HFF-Myc (cell line): ENCODE results near the gene SMYD1.

Experiments used
- DNase-seq: peaks from one replicate; pipeline ENCODE4 v3.0.0-alpha.2; 2011; ENCODE audit warnings: low read depth; ENCODE audit errors: extremely low read depth
- H3K4me3 ChIP-seq: replicated peaks from 2 replicates; pipeline ENCODE4 v1.5.1; 2011; ENCODE audit warnings: low read depth, mild to moderate bottlenecking, control low read depth, low read length
- TF ChIP-seq, protein P1 (sequence below): IDR thresholded peaks from 2 replicates; pipeline ENCODE4 v1.5.1; 2012; ENCODE audit warnings: mild to moderate bottlenecking, low read depth, low read length, control low read depth; ENCODE audit errors: missing control alignments

SMYD1 gene

DNA sequence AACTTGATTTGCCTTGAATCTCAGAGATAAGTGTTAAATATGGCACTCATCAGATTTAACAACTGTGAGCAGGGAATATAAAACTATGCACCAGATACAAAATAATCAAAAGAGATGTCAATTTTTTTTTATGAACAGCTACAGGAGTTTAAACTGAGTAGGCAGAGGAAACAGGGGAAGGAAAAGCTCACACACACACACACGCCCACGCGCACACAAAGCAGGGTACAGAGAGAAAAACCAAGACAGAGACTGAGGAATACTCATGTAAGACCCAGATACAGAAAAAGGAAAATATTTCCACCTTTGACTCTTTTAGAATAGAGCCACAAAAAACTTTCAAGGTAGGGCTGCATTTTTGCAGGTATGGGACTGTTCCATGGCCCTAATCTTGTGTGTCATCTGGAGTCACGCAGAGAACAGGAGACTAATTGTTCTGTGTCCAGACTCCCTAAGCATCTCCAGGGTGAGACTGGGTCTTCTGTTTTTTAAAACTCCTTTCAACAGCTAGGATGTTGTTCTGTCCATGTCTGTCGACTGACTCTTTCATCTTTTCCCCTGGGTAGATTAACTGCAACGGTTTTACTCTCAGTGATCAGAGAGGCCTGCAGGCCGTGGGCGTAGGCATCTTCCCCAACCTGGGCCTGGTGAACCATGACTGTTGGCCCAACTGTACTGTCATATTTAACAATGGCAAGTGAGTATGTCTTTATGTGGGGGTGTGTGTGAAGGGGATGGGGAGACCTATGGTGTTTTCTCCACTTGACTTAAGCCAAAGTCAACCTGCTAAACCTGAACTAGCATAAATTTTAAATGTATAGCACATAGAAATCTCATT is 23.0 kb downstream of the SMYD1 start:
- TF ChIP-seq, protein P1, sequence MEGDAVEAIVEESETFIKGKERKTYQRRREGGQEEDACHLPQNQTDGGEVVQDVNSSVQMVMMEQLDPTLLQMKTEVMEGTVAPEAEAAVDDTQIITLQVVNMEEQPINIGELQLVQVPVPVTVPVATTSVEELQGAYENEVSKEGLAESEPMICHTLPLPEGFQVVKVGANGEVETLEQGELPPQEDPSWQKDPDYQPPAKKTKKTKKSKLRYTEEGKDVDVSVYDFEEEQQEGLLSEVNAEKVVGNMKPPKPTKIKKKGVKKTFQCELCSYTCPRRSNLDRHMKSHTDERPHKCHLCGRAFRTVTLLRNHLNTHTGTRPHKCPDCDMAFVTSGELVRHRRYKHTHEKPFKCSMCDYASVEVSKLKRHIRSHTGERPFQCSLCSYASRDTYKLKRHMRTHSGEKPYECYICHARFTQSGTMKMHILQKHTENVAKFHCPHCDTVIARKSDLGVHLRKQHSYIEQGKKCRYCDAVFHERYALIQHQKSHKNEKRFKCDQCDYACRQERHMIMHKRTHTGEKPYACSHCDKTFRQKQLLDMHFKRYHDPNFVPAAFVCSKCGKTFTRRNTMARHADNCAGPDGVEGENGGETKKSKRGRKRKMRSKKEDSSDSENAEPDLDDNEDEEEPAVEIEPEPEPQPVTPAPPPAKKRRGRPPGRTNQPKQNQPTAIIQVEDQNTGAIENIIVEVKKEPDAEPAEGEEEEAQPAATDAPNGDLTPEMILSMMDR, result no peak
- DNase-seq, result no peak
- no peak overlapping the region for H3K4me3 ChIP-seq

- no peak for DNase-seq
- no peak overlapping the region for H3K4me3 ChIP-seq
- TF ChIP-seq, protein P1, result no peak
Measured at GRCh38 chr2:88091943-88092342, 24.3 kb downstream of the SMYD1 start.

GRCh38 chr2:88092773-88093172 is 25.1 kb downstream of the SMYD1 start:
- H3K4me3 ChIP-seq, result no peak overlapping the region
- DNase-seq, result no peak
- TF ChIP-seq, protein P1, result no peak

DNA sequence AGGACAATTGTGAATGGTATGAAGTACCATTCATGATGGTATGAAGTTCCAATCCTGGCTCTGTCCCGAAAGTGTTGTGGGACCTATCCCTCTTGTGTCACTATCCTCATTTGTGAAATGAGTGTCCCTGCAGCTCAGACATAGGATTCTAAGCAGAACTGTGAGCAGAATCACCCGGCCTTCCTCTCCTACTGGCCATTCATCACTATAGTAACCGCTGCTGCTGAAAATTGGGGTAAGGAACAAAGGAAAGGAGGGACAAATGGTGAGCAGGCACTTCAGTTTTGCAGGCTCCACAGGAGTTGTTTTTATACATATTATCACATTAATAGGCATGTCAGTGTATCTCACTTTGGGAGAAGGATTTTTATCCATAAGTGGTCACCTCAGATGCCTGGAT is 27.4 kb downstream of the SMYD1 start:
- TF ChIP-seq, protein P1, result no peak
- no peak overlapping the region for H3K4me3 ChIP-seq
- DNase-seq, result no peak

DNA sequence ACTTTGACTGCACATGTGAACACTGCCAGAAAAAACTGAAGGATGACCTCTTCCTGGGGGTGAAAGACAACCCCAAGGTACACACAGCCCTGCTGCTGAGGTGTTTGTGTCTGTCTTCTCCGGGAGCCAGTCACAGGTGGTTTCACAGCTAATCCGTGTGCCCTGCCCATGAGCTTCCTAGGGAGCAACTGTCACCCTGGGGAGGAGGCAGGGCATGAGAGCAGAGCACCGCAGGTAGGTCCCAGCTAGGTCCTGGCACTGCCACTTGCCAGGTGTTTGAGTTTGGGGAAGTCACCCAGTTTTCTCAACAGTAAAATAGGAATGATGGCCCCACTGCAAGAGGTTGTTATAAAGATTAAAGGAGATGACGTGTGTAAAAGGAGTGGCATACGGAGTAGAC is 29.1 kb downstream of the SMYD1 start:
- DNase-seq, result no peak
- TF ChIP-seq, protein P1, result no peak

DNA sequence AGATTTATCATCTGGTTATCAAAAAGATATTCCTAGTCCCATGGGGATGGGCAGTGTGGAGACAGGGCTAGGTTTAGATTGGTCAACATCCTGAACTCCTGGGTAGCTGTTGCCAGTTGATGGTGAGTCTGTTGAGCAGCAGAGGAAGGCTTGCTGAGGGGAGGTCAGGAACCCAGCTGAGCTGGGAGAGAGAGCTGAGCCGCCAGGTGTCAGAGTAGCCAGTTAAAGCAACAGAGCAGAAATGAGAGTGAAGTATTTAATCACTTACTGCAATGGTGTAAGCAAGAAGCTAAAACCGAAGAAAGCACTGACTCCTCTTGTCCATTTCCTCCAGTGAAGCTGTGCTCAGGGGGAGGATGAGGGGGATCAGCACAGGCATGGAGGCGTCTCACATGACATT is 29.6 kb downstream of the SMYD1 start:
- no peak overlapping the region for H3K4me3 ChIP-seq
- TF ChIP-seq, protein P1, result no peak
- DNase-seq, result no peak

More for the DNA sequence above, 29.1 kb downstream of the SMYD1 start:
- no peak overlapping the region for H3K4me3 ChIP-seq
